Hepatocyte (in vitro differentiated cells): Measurements from ENCODE around the gene KLK1. TPM values are rescaled to one million over a fixed set of nuclear protein-coding genes. Genes with fewer than 3 reads are reported as not detected.

Experiments used
- DNase-seq: peaks from one replicate; pipeline ENCODE4 v3.0.0-alpha.2; 2016; ENCODE audit warnings: low spot score
- H2AFZ ChIP-seq: fragments of 200-600 bp; sonication (generic); 2 replicates; pipeline ENCODE4 v1.6.0; 2016; ENCODE audit warnings: antibody characterized with exemption, mild to moderate bottlenecking
- H3K27ac ChIP-seq: fragments of 200-600 bp; sonication (generic); 2 replicates; pipeline ENCODE4 v1.5.1; 2016; ENCODE audit warnings: mild to moderate bottlenecking
- H3K27me3 ChIP-seq: fragments of 200-600 bp; sonication (generic); 2 replicates; pipeline ENCODE4 v1.6.1; 2016
- H3K36me3 ChIP-seq: fragments of 200-600 bp; sonication (generic); replicated peaks from 2 replicates; pipeline ENCODE4 v1.5.1; 2016; ENCODE audit warnings: low read depth; ENCODE audit not compliant: insufficient read depth
- H3K4me1 ChIP-seq: fragments of 200-600 bp; sonication (generic); 2 replicates; pipeline ENCODE4 v1.5.1; 2016; ENCODE audit warnings: mild to moderate bottlenecking, moderate library complexity; ENCODE audit not compliant: insufficient read depth
- H3K4me2 ChIP-seq: fragments of 200-600 bp; sonication (generic); 2 replicates; pipeline ENCODE4 v1.6.0; 2016
- H3K4me3 ChIP-seq: fragments of 200-600 bp; sonication (generic); 2 replicates; pipeline ENCODE4 v1.5.1; 2016; ENCODE audit warnings: mild to moderate bottlenecking
- H3K79me2 ChIP-seq: fragments of 200-600 bp; sonication (generic); 2 replicates; pipeline ENCODE4 v1.6.0; 2017; ENCODE audit warnings: mild to moderate bottlenecking
- H3K9me2 ChIP-seq: fragments of 200-600 bp; sonication (generic); replicated peaks from 2 replicates; pipeline ENCODE4 v1.6.0; 2017; ENCODE audit warnings: mild to moderate bottlenecking; ENCODE audit not compliant: insufficient read depth
- H3K9me3 ChIP-seq: fragments of 200-600 bp; sonication (generic); 2 replicates; pipeline ENCODE4 v1.5.1; 2016; ENCODE audit warnings: low read depth, mild to moderate bottlenecking
- H4K20me1 ChIP-seq: fragments of 200-600 bp; sonication (generic); 2 replicates; pipeline ENCODE4 v1.6.0; 2016; ENCODE audit warnings: mild to moderate bottlenecking; ENCODE audit not compliant: insufficient read depth, poor library complexity, severe bottlenecking
- CTCF ChIP-seq: fragments of 200-600 bp; sonication (generic); IDR thresholded peaks from 2 replicates; pipeline ENCODE4 v1.5.1; 2016; ENCODE audit warnings: antibody characterized with exemption, mild to moderate bottlenecking; ENCODE audit not compliant: poor library complexity
- EZH2 ChIP-seq: fragments of 200-600 bp; sonication (generic); IDR thresholded peaks from 2 replicates; pipeline ENCODE4 v1.6.1; 2016; ENCODE audit warnings: antibody characterized with exemption, mild to moderate bottlenecking, borderline replicate concordance
- EZH2phosphoT487 ChIP-seq: fragments of 200-600 bp; sonication (generic); IDR thresholded peaks from one replicate; pipeline ENCODE4 v1.6.1; 2018; ENCODE audit warnings: antibody characterized with exemption, mild to moderate bottlenecking, low read depth, moderate library complexity; ENCODE audit not compliant: unreplicated experiment, severe bottlenecking
- WGBS: methylation state at CpG from one replicate; pipeline ENCODE4 v1.1.6; 2016; ENCODE audit warnings: low lambda C conversion rate; ENCODE audit errors: missing lambda C conversion rate; 5-methylcytosine and 5-hydroxymethylcytosine counted together
- polyA plus RNA-seq: library from polyadenylated mRNA; unstranded; fragments of >200 nt; fragmentation: Nextera tagmentation; extraction: Ambion mirVana; gene quantifications from 2 replicates; pipeline ENCODE4 v1.2.1, GENCODE V29; 2016
- total RNA-seq: library from RNA; depleted of rRNA; stranded (reverse); fragments of >200 nt; gene quantifications from 2 replicates; pipeline ENCODE4 v1.2.3, GENCODE V29; 2014

KLK1 gene
- total and polyA plus RNA-seq, 2 experiments from 2014 or later = 2.7 to 6.6 TPM

- no peaks in the 10 kb centered on the region for H3K36me3 ChIP-seq
- no peak for DNase-seq
- no peaks in the 10 kb centered on the region for H3K79me2 ChIP-seq
- no peaks in the 10 kb centered on the region for H3K4me1 ChIP-seq
- TF ChIP-seq EZH2phosphoT487 = no peak
- no peak for TF ChIP-seq EZH2
- TF ChIP-seq CTCF = no peak
- H2AFZ ChIP-seq = no peak overlapping the region
- WGBS = 65% methylated on average over 4 of the region's 4 CpGs
- H3K9me3 ChIP-seq = no peaks in the 10 kb centered on the region
- H3K4me3 ChIP-seq = no peak overlapping the region
- H3K27ac ChIP-seq = no peak overlapping the region
- no peak overlapping the region for H3K4me2 ChIP-seq
- no peaks in the 10 kb centered on the region for H4K20me1 ChIP-seq
- H3K9me2 ChIP-seq = no peaks in the 10 kb centered on the region
- H3K27me3 ChIP-seq = peaks cover 25% of the 10 kb centered on the region
Measured at GRCh38 chr19:50869479-50869878, 45.9 kb upstream of the KLK1 start.

DNA sequence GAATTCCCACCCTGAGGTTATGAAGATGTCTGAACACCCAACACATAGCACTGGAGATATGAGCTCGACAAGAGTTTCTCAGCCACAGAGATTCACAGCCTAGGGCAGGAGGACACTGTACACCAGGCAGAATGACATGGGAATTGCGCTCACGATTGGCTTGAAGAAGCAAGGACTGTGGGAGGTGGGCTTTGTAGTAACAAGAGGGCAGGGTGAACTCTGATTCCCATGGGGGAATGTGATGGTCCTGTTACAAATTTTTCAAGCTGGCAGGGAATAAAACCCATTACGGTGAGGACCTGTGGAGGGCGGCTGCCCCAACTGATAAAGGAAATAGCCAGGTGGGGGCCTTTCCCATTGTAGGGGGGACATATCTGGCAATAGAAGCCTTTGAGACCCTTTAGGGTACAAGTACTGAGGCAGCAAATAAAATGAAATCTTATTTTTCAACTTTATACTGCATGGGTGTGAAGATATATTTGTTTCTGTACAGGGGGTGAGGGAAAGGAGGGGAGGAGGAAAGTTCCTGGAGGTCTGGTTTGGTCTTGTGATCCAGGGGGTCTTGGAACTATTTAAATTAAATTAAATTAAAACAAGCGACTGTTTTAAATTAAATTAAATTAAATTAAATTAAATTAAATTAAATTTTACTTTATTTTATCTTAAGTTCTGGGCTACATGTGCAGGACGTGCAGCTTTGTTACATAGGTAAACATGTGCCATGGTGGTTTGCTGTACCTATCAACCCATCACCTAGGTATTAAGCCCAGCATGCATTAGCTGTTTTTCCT, 38.1 kb upstream of the KLK1 start:
- Histone ChIP-seq H4K20me1 (no peaks in the 10 kb centered on the region), H3K36me3 (no peaks in the 10 kb centered on the region), H3K27ac (no peak overlapping the region), H3K4me3 (no peak overlapping the region), H3K9me3 (no peaks in the 10 kb centered on the region), H3K9me2 (no peaks in the 10 kb centered on the region), H3K4me2 (no peak overlapping the region), H3K79me2 (no peaks in the 10 kb centered on the region), H3K27me3 (peaks cover 14% of the 10 kb centered on the region), H3K4me1 (no peaks in the 10 kb centered on the region), H2AFZ (no peak overlapping the region)
- TF ChIP-seq EZH2 (no peak), CTCF (no peak), EZH2phosphoT487 (no peak)
- WGBS = 73% methylated on average over 7 of the region's 7 CpGs
- DNase-seq = no peak

DNA sequence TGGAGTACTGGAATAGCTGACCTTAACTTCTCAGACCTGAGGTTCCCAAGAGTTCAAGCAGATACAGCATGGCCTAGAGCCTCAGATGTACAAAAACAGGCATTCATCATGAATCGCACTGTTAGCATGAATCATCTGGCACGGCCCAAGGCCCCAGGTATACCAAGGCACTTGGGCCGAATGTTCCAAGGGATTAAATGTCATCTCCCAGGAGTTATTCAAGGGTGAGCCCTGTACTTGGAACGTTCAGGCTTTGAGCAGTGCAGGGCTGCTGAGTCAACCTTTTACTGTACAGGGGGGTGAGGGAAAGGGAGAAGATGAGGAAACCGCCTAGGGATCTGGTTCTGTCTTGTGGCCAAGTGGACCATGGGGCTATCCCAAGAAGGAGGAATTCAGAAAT, 37.4 kb upstream of the KLK1 start:
- no peak overlapping the region for H3K27ac ChIP-seq
- no peak overlapping the region for H3K4me2 ChIP-seq
- no peak overlapping the region for H3K4me3 ChIP-seq
- no peak overlapping the region for H2AFZ ChIP-seq
- H3K36me3 ChIP-seq = no peaks in the 10 kb centered on the region
- 72% methylated on average over 5 of the region's 5 CpGs for WGBS
- H3K9me3 ChIP-seq = no peaks in the 10 kb centered on the region
- DNase-seq = no peak
- H3K79me2 ChIP-seq = no peaks in the 10 kb centered on the region
- H3K4me1 ChIP-seq = no peaks in the 10 kb centered on the region
- no peaks in the 10 kb centered on the region for H4K20me1 ChIP-seq
- no peaks in the 10 kb centered on the region for H3K9me2 ChIP-seq
- TF ChIP-seq EZH2 (no peak), CTCF (no peak)
- peaks cover 14% of the 10 kb centered on the region for H3K27me3 ChIP-seq
